ENCODE results near the gene JPH2.

Gene JPH2

GRCh38 chr20:44173116-44173515 lies 13.9 kb downstream of the JPH2 start:
- Histone ChIP-seq H3K79me2 (ENCODE audit: low read length) (no peaks in the 10 kb centered on the region), H2AFZ (ENCODE audit: low read length) (no peak overlapping the region), H3K9ac (ENCODE audit: low read length) (no peak overlapping the region), H3K36me3 (replicated peaks; ENCODE audit: insufficient read depth, low read length) (no peaks in the 10 kb centered on the region), H3K9me2 (replicated peaks; ENCODE audit: insufficient read depth, low read length) (no peaks in the 10 kb centered on the region), H3K9me3 (replicated peaks; ENCODE audit: insufficient read depth, low read length) (no peaks in the 10 kb centered on the region), H3K27me3 (replicated peaks; ENCODE audit: insufficient read depth, low read length) (no peaks in the 10 kb centered on the region), H3K27ac (ENCODE audit: low read length) (no peak overlapping the region), H3K4me1 (ENCODE audit: low read length) (no peaks in the 10 kb centered on the region), H3K4me2 (ENCODE audit: low read depth, low read length) (no peak overlapping the region), H3K4me3 (ENCODE audit: low read length) (no peak overlapping the region), H4K20me1 (ENCODE audit: insufficient read depth, low read length) (no peaks in the 10 kb centered on the region), H3F3A (ENCODE audit: insufficient read depth, low read length) (no peaks in the 10 kb centered on the region)
- TF ChIP-seq CTCF (IDR thresholded peaks at IDR 0.05; ENCODE audit: low read length) (no peak), EZH2 (optimal IDR thresholded peaks at IDR 0.05; ENCODE audit: low read depth, low read length) (no peak), EZH2phosphoT487 (IDR thresholded peaks at IDR 0.05; ENCODE audit: low read length) (no peak)
- DNase-seq: no peak

- TF ChIP-seq EZH2phosphoT487 (IDR thresholded peaks at IDR 0.05; ENCODE audit: low read length) (no peak), EZH2 (optimal IDR thresholded peaks at IDR 0.05; ENCODE audit: low read depth, low read length) (no peak), CTCF (IDR thresholded peaks at IDR 0.05; ENCODE audit: low read length) (no peak)
- Histone ChIP-seq H3K27me3 (replicated peaks; ENCODE audit: insufficient read depth, low read length) (no peaks in the 10 kb centered on the region), H3K4me1 (ENCODE audit: low read length) (no peaks in the 10 kb centered on the region), H3K27ac (ENCODE audit: low read length) (no peak overlapping the region), H4K20me1 (ENCODE audit: insufficient read depth, low read length) (no peaks in the 10 kb centered on the region), H3K9me2 (replicated peaks; ENCODE audit: insufficient read depth, low read length) (no peaks in the 10 kb centered on the region), H3F3A (ENCODE audit: insufficient read depth, low read length) (no peaks in the 10 kb centered on the region), H3K36me3 (replicated peaks; ENCODE audit: insufficient read depth, low read length) (no peaks in the 10 kb centered on the region), H3K4me3 (ENCODE audit: low read length) (no peak overlapping the region), H2AFZ (ENCODE audit: low read length) (no peak overlapping the region), H3K9ac (ENCODE audit: low read length) (no peak overlapping the region), H3K79me2 (ENCODE audit: low read length) (no peaks in the 10 kb centered on the region), H3K4me2 (ENCODE audit: low read depth, low read length) (no peak overlapping the region), H3K9me3 (replicated peaks; ENCODE audit: insufficient read depth, low read length) (no peaks in the 10 kb centered on the region)
- DNase-seq: no peak
These were observed 14.4 kb downstream of the JPH2 start for GRCh38 chr20:44172572-44172950.

- no peaks in the 10 kb centered on the region for H3K27me3 ChIP-seq (replicated peaks; ENCODE audit: insufficient read depth, low read length)
- H3K27ac ChIP-seq (ENCODE audit: low read length): no peak overlapping the region
- H3K4me3 ChIP-seq (ENCODE audit: low read length): no peak overlapping the region
- H3K9ac ChIP-seq (ENCODE audit: low read length): no peak overlapping the region
- no peak for TF ChIP-seq EZH2 (optimal IDR thresholded peaks at IDR 0.05; ENCODE audit: low read depth, low read length)
- TF ChIP-seq CTCF (IDR thresholded peaks at IDR 0.05; ENCODE audit: low read length): no peak
- TF ChIP-seq EZH2phosphoT487 (IDR thresholded peaks at IDR 0.05; ENCODE audit: low read length): no peak
- no peak for DNase-seq
- H4K20me1 ChIP-seq (ENCODE audit: insufficient read depth, low read length): no peaks in the 10 kb centered on the region
- no peaks in the 10 kb centered on the region for H3K36me3 ChIP-seq (replicated peaks; ENCODE audit: insufficient read depth, low read length)
- no peak overlapping the region for H2AFZ ChIP-seq (ENCODE audit: low read length)
- H3K4me1 ChIP-seq (ENCODE audit: low read length): no peaks in the 10 kb centered on the region
- no peaks in the 10 kb centered on the region for H3K9me2 ChIP-seq (replicated peaks; ENCODE audit: insufficient read depth, low read length)
- H3F3A ChIP-seq (ENCODE audit: insufficient read depth, low read length): no peaks in the 10 kb centered on the region
- no peak overlapping the region for H3K4me2 ChIP-seq (ENCODE audit: low read depth, low read length)
- no peaks in the 10 kb centered on the region for H3K9me3 ChIP-seq (replicated peaks; ENCODE audit: insufficient read depth, low read length)
- H3K79me2 ChIP-seq (ENCODE audit: low read length): no peaks in the 10 kb centered on the region
These were observed 15.0 kb downstream of the JPH2 start for GRCh38 chr20:44171775-44172571.
